Endothelial cell of umbilical vein (primary cell): ENCODE results near the gene ZFHX2. TPM values are rescaled to one million over a fixed set of nuclear protein-coding genes. Genes with fewer than 3 reads are reported as not detected.

Experiments used
- BruUV-seq: library from RNA; stranded (reverse); fragments of 400-500 nt; replicated peaks from 2 replicates; lab custom pipeline; 2021; lab: Mats Ljungman, UMichigan
- CTCF ChIA-PET: fragments of 300-600, 350-600 bp; sonication (Branson Sonifier 250); formaldehyde crosslinking; loops from one replicate; lab custom pipeline; 2021; ENCODE audit warnings: antibody characterized with exemption, inconsistent platforms; lab: Charles Lee
- POLR2A ChIA-PET: fragments of 300-600, 350-600 bp; sonication (Branson Sonifier 250); formaldehyde crosslinking; loops from one replicate; lab custom pipeline; 2021; ENCODE audit warnings: antibody characterized with exemption, inconsistent platforms; lab: Charles Lee
- DNase-seq: peaks from one replicate; pipeline ENCODE4 v3.0.0-alpha.2; 2011; ENCODE audit warnings: low read depth, low spot score
- FAIRE-seq: peaks from 2 replicates; lab custom pipeline; 2011; peaks lifted over from hg19 to GRCh38; lab: Jason Lieb, UNC
- H2AFZ ChIP-seq: 2 replicates; pipeline ENCODE4 v1.6.0; 2012; ENCODE audit warnings: low read depth, low read length, control low read depth, inconsistent platforms
- H3K27ac ChIP-seq: 2 replicates; pipeline ENCODE4 v1.5.1; 2011; ENCODE audit warnings: low read depth, mild to moderate bottlenecking, control low read depth, low read length, moderate library complexity; ENCODE audit not compliant: insufficient read depth
- H3K27me3 ChIP-seq, 2 experiments: 2 replicates each; pipeline versions ENCODE4 v1.6.0 to v1.6.1; 2011; ENCODE audit warnings: low read length in 2 of 2, mixed read lengths in 1 of 2; ENCODE audit not compliant: control insufficient read depth in 2 of 2, insufficient read depth in 2 of 2
- H3K36me3 ChIP-seq, 2 experiments: 2 replicates in 1 of 2; 3 replicates in 1 of 2; pipeline ENCODE4 v1.5.1; 2011; ENCODE audit warnings: low read length in 2 of 2, mild to moderate bottlenecking in 1 of 2, moderate library complexity in 1 of 2; ENCODE audit not compliant: control insufficient read depth in 2 of 2, insufficient read depth in 2 of 2; ENCODE audit errors: extremely low read depth in 1 of 2
- H3K4me1 ChIP-seq: 3 replicates; pipeline ENCODE4 v1.5.1; 2011; ENCODE audit warnings: mild to moderate bottlenecking, low read length; ENCODE audit not compliant: control insufficient read depth, insufficient read depth; ENCODE audit errors: extremely low read depth
- H3K4me2 ChIP-seq: 2 replicates; pipeline ENCODE4 v1.6.1; 2011; ENCODE audit warnings: low read length, control low read depth, mixed read lengths; ENCODE audit not compliant: insufficient read depth
- H3K4me3 ChIP-seq, 3 experiments: fragments of 200-600 bp in 1 of 3; sonication (generic), shearing (Covaris generic) in 1 of 3; replicated peaks in 1 of 3; 2 replicates each; pipeline ENCODE4 v1.5.1; 2011 to 2016; ENCODE audit warnings: control low read depth in 3 of 3, low read length in 3 of 3, mild to moderate bottlenecking in 2 of 3, inconsistent platforms in 1 of 3, low read depth in 1 of 3, moderate library complexity in 1 of 3; ENCODE audit not compliant: insufficient read depth in 1 of 3
- H3K79me2 ChIP-seq: 2 replicates; pipeline ENCODE4 v1.6.0; 2012; ENCODE audit warnings: low read length, inconsistent platforms; ENCODE audit not compliant: control insufficient read depth, insufficient read depth
- H3K9ac ChIP-seq: replicated peaks from 2 replicates; pipeline ENCODE3; 2011; ENCODE audit warnings: low read length, control low read depth; ENCODE audit not compliant: insufficient read depth; ENCODE audit errors: extremely low read depth
- H3K9me1 ChIP-seq: replicated peaks from 3 replicates; pipeline ENCODE4 v1.6.0; 2011; ENCODE audit warnings: mild to moderate bottlenecking, low read length; ENCODE audit not compliant: control insufficient read depth, insufficient read depth; ENCODE audit errors: extremely low read depth
- H3K9me3 ChIP-seq: replicated peaks from 2 replicates; pipeline ENCODE4 v1.5.1; 2012; ENCODE audit warnings: low read length, inconsistent platforms; ENCODE audit not compliant: control insufficient read depth, insufficient read depth
- H4K20me1 ChIP-seq: replicated peaks from 2 replicates; pipeline ENCODE3; 2011; ENCODE audit warnings: mild to moderate bottlenecking, low read length; ENCODE audit not compliant: control insufficient read depth, insufficient read depth; ENCODE audit errors: extremely low read depth
- EZH2 ChIP-seq: IDR thresholded peaks from 2 replicates; pipeline ENCODE4 v1.6.1; 2012; ENCODE audit warnings: borderline replicate concordance, low read depth, mild to moderate bottlenecking, moderate library complexity, low read length, inconsistent platforms; ENCODE audit not compliant: severe bottlenecking
- FOS ChIP-seq: IDR thresholded peaks from 2 replicates; pipeline ENCODE4 v1.6.1; 2011; ENCODE audit warnings: mild to moderate bottlenecking, low read length, moderate library complexity, borderline replicate concordance; ENCODE audit not compliant: insufficient read depth
- GATA2 ChIP-seq: IDR thresholded peaks from 2 replicates; pipeline ENCODE4 v1.7.0; 2011; ENCODE audit warnings: low read depth, mild to moderate bottlenecking, moderate library complexity, mixed read lengths, low read length; ENCODE audit not compliant: insufficient read length, insufficient read depth
- JUN ChIP-seq: IDR thresholded peaks from 2 replicates; pipeline ENCODE4 v1.6.1; 2011; ENCODE audit warnings: borderline replicate concordance, low read depth; ENCODE audit not compliant: insufficient read length, insufficient read depth
- MYC ChIP-seq: IDR thresholded peaks from one replicate; pipeline ENCODE4 v1.6.1; 2011; ENCODE audit warnings: mild to moderate bottlenecking, low read depth, low read length
- POLR2A ChIP-seq: IDR thresholded peaks from 2 replicates; pipeline ENCODE4 v1.6.1; 2012; ENCODE audit warnings: low read depth, mild to moderate bottlenecking, control low read depth, low read length
- POLR2AphosphoS5 ChIP-seq: IDR thresholded peaks from 2 replicates; pipeline ENCODE4 v1.6.1; 2012; ENCODE audit warnings: low read depth, mild to moderate bottlenecking, control low read depth, low read length, moderate library complexity; ENCODE audit not compliant: insufficient read depth
- dilution Hi-C: fragments of 300-500 bp; cut with MboI; formaldehyde crosslinking; loops from one replicate; pipeline ENCODE4 v1.15.0; 2019; ENCODE audit warnings: low sequenced_read_pairs; ENCODE audit not compliant: extremely low pct_ligation_motif_present
- intact Hi-C: fragments of 100-400 bp; cut with micrococcal nuclease; formaldehyde crosslinking; loops from one replicate; pipeline ENCODE4 v1.10.0; 2022
- polyA plus RNA-seq, 4 experiments: library from polyadenylated mRNA; depleted of rRNA in 3 of 4; stranded (reverse) in 3 of 4; unstranded in 1 of 4; fragments of >200 nt; gene quantifications; 2 replicates each; pipeline versions ENCODE4 v1.2.1 to v1.2.3, GENCODE V29; 2011 to 2012; ENCODE audit warnings: missing spikeins in 1 of 4
- total RNA-seq: library from RNA; stranded (reverse); gene quantifications from 2 replicates; pipeline ENCODE4 v1.2.3, GENCODE V29; 2021
- TF ChIP-seq, protein P1 (sequence below): IDR thresholded peaks from 2 replicates; pipeline ENCODE4 v1.6.1; 2011; ENCODE audit not compliant: insufficient read depth, insufficient read length
- TF ChIP-seq, protein P2 (sequence below), 2 donors: IDR thresholded peaks; 1 replicate in 1 of 2; 2 replicates in 1 of 2; pipeline ENCODE4 v1.5.1; 2011; ENCODE audit warnings: low read length in 2 of 2, mild to moderate bottlenecking in 2 of 2, moderate library complexity in 2 of 2, control low read depth in 1 of 2, inconsistent platforms in 1 of 2, low read depth in 1 of 2; ENCODE audit not compliant: insufficient read depth in 1 of 2; ENCODE audit errors: extremely low read depth in 1 of 2

The ZFHX2 gene
- total and polyA plus RNA-seq, 2 donors (not counting 3 experiments of a cell fraction or from before 2014, with no cell fraction given): 0.25 to 2.3 TPM

- H3K36me3 ChIP-seq: peaks cover 0 to 2% of the 10 kb centered on the region in 2 experiments
- H4K20me1 ChIP-seq: no peaks in the 10 kb centered on the region
- ChIA-PET POLR2A (no interaction called here), CTCF (interaction anchor here (1.5 kb wide), 1 partner anchor 64 kb away, joined by 3 read pairs; no protein-coding TSS in a partner anchor)
- no peak overlapping the region for H3K4me2 ChIP-seq
- no peak overlapping the region for H3K9ac ChIP-seq
- H3K4me1 ChIP-seq: no peaks in the 10 kb centered on the region
- TF ChIP-seq POLR2A (no peak), JUN (no peak), GATA2 (no peak), MYC (no peak), EZH2 (no peak), POLR2AphosphoS5 (no peak), FOS (no peak)
- TF ChIP-seq, protein P1, sequence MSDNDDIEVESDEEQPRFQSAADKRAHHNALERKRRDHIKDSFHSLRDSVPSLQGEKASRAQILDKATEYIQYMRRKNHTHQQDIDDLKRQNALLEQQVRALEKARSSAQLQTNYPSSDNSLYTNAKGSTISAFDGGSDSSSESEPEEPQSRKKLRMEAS: no peak
- TF ChIP-seq, protein P2, sequence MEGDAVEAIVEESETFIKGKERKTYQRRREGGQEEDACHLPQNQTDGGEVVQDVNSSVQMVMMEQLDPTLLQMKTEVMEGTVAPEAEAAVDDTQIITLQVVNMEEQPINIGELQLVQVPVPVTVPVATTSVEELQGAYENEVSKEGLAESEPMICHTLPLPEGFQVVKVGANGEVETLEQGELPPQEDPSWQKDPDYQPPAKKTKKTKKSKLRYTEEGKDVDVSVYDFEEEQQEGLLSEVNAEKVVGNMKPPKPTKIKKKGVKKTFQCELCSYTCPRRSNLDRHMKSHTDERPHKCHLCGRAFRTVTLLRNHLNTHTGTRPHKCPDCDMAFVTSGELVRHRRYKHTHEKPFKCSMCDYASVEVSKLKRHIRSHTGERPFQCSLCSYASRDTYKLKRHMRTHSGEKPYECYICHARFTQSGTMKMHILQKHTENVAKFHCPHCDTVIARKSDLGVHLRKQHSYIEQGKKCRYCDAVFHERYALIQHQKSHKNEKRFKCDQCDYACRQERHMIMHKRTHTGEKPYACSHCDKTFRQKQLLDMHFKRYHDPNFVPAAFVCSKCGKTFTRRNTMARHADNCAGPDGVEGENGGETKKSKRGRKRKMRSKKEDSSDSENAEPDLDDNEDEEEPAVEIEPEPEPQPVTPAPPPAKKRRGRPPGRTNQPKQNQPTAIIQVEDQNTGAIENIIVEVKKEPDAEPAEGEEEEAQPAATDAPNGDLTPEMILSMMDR (IDR thresholded peaks at IDR 0.05; ENCODE audit: extremely low read depth in 1 of 2, insufficient read depth in 1 of 2, low read depth in 1 of 2, low read length in 2 of 2): no peak
- BruUV-seq: no TSS peak
- no peaks in the 10 kb centered on the region for H3K9me3 ChIP-seq
- no peaks in the 10 kb centered on the region for H3K27me3 ChIP-seq
- dilution Hi-C loops: no loop called here
- intact Hi-C loops: no loop called here
- H3K9me1 ChIP-seq: no peaks in the 10 kb centered on the region
- DNase-seq: no peak
- no peak overlapping the region for H3K4me3 ChIP-seq
- no peak overlapping the region for H2AFZ ChIP-seq
- H3K27ac ChIP-seq: no peak overlapping the region
- no peaks in the 10 kb centered on the region for H3K79me2 ChIP-seq
- FAIRE-seq: no peak
Measured at GRCh38 chr14:23492618-23493272, 58.8 kb downstream of the ZFHX2 start.
